Renal pelvis (tissue), 4 donors: ENCODE measurements around the gene OSM. TPM values are rescaled to one million over a fixed set of nuclear protein-coding genes. Genes with fewer than 3 reads are reported as not detected.
A peak's percentile ranks its signal among the peaks of the same experiment; 100 is the strongest.

Source experiments
- DNase-seq: peaks from one replicate; pipeline ENCODE4 v3.0.0-alpha.2; 2013
- polyA plus RNA-seq, 3 donors: library from polyadenylated mRNA; unstranded; fragments of 120-200 nt; gene quantifications; one replicate each; pipeline ENCODE4 v1.2.1, GENCODE V29; 2013; ENCODE audit not compliant: insufficient read length in 3 of 3

OSM gene
- polyA plus RNA-seq, 3 donors = 0.04 TPM; not detected in 2

GRCh38 chr22:30265131-30265720, 1.4 kb downstream of the OSM start:
- DNase-seq = no peak

DNA sequence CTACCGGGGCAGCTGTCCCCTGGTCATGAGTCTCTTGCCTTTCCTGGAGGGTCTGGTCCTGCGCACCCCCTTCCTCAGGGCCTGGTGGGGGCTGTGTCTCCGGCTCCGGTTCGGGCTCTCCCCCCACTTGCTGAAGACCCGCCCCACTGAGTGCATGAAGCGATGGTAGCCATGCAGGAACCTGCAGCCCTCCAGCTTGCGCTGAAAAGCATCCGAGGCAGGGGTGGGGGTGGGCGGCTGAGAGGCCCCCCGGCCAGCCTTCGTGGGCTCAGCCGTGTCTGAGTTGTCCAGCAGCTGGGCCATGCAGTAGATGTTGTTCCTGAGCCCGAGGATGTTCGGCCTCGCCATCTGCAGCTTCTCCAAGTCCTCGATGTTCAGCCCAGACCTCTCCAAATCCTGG, 2.8 kb downstream of the OSM start:
- no peak for DNase-seq

GRCh38 chr22:30262917-30263741, 3.5 kb downstream of the OSM start:
- DNase-seq = peak; percentile 67

DNA sequence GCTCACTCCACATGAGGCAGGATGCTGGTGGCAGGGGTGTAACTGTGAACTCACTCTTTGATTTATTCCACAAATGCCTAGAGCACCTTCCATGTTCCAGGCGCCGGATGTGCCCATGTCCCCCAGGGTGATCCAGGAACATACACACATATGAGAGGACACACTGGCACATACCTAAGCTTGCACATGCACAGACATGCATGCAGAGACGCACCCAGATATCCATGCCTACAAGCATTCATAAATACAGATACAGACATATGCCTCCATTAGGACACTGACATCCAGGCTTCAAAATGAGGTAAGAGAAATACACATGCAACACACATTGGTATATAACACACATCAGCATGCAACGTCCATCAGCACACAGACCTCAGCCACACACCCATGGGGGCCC, 4.5 kb downstream of the OSM start:
- DNase-seq = no peak

DNA sequence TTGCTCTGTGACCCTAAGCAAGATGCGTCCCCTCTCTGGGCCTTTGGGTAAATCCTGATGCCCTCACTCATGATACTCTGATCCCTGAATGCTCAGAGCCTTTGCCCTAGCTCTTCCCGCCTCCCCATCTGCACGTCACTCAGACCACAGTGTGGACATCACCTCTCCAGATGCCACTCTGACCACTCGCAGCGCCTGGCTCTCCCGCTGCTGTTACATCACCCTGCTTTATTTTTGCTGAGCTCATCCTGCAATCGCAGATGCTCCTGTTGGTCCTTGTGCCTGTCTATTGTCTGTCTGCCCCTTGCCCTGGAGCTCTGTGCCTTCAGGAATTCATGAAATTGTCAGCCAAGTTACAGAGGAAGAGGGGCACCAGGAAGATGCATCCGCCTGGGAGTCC, 5.5 kb downstream of the OSM start:
- no peak for DNase-seq

GRCh38 chr22:30260682-30261081, 6.0 kb downstream of the OSM start:
- no peak for DNase-seq

GRCh38 chr22:30260276-30260675, 6.4 kb downstream of the OSM start:
- no peak for DNase-seq

- DNase-seq = no peak
Measured at GRCh38 chr22:30254314-30254713, 12.3 kb downstream of the OSM start.

- peak; percentile 87 for DNase-seq
Measured at GRCh38 chr22:30253205-30253852, 13.3 kb downstream of the OSM start.

DNA sequence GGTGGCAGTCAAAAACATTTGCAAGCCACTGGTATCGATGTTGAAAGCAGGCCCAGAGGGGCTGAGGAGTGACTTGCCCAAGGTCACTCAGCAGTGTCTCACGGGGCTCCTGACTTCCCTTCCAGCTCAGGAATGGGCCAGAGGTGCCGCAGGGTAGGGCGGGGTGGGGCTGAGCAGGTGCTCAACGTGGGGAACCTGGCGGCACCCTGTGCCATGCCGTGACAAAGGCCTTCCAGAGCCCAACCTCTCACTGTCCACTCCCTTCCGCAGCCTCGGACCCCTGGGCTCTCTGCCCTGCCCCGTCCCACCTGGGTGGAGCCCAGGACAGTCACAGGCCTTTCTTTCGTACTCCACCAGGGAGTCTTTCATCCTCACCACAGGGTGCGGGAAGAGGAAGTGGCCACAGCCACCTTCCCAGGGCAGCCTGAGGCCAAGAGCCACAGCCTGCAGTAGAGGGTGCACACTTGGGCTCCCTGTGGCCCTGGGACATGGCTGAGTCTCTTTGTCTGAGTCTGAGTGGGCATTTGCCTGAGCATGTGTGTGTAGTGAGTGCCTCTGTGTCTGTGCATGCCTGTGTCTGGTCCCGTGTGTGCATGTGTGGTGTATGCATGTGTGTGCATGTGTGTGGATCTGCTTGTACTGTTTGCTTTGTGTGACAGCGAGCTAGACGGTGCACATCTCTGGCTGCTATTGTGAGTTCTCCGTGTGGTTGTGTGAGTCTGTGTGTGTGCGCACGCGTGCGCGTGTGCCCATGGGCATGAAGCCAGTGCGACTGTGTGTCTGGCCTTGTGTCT, 14.0 kb downstream of the OSM start:
- DNase-seq = no peak

DNA sequence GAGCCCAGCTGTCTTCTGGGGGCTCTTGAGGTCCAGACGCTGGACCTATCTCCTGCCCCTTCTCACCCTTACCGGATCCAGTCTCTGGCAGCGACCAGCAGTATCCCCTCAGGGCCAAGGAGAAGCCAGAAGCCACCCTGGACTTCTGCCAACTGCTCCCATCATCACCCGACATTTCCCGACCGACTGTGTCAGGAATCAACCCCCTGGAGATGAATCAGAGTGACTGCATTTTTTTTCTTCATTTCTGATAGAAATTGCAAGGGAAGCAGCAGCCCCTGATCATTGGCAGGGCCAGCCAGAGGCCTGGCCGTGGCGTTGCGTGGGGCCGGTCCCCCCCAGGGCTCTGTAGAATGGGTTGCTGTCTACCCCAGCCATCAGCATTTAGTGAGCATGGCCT, 14.9 kb downstream of the OSM start:
- DNase-seq = no peak

DNA sequence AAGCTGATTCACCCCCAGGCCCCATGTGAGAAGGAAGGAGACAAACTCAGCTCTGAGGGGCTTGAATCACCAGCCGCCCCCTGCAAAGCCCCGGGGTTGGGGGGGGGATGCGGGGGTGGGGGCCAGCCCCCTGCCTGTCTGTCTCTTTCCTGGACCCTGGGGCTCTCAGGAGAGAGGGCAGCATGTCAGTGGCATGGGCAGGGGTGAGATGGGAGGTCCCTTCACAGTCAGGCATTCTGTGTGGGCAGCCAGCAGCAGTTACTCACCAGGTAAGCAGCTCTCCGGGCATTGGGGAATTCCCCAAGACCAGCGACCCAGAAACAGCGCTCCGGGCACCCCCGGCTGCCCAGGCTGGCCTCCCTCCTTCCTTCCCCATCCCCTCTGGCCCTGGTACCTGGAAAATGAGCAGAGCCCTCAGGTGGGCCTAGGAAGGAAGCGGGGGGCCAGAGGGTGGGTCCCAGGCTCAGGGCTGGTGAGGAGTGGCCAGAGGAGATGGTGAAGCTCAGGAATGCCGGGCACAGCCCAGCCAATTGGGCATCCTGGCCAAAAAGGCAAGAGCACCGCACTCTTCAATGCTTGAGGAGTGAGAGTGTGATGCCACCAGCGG, 15.9 kb downstream of the OSM start:
- DNase-seq = no peak

- no peak for DNase-seq
Measured at GRCh38 chr22:30250039-30250565, 16.5 kb downstream of the OSM start.

- DNase-seq = no peak
Measured at GRCh38 chr22:30249049-30250038, 17.3 kb downstream of the OSM start.

- DNase-seq = no peak
Measured at GRCh38 chr22:30248484-30248883, 18.2 kb downstream of the OSM start.

DNA sequence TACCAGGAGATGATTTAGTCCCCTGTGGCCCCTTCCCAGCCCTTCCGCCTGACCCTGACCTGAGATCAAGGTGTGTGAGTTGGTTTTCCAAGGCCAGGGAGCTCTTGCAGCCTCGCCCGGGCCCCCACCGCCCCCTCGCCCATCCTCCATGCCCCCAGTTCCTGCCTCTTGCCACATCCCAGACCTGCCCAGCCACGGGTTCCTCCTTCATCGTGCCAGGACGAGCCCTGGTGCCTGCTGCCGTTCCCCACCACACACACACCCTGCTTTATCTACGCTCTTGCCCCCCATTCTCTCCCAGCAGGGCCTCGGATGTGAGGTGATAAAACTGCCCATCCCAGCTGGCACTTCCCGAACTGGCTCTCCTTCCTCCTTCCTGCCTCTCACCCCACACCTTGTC, 18.7 kb downstream of the OSM start:
- DNase-seq = no peak

- DNase-seq = no peak
Measured at GRCh38 chr22:30247561-30247960, 19.1 kb downstream of the OSM start.

- DNase-seq = no peak
Measured at GRCh38 chr22:30246814-30247376, 19.8 kb downstream of the OSM start.

- no peak for DNase-seq
Measured at GRCh38 chr22:30245985-30246813, 20.5 kb downstream of the OSM start, which contains the start of gene LIF. TSS of gene LIF (minus strand) at chr22:30246759. CDS start at chr22:30246695, 64 bp downstream.
